GM13976 (cell line): ENCODE results near the gene GPR82.

Experiments used
- DNase-seq: peaks from one replicate; pipeline ENCODE4 v3.0.0; 2012; ENCODE audit warnings: low spot score
- in situ Hi-C: fragments of 300-500 bp; cut with MboI; formaldehyde crosslinking; loops from one replicate; pipeline ENCODE4 v1.12.0; 2022; ENCODE audit warnings: low sequenced_read_pairs, mixed read lengths, inconsistent platforms; ENCODE audit not compliant: unreplicated experiment
- TF ChIP-seq, protein P1 (sequence below): IDR thresholded peaks from 2 replicates; pipeline ENCODE4 v1.5.1; 2012; ENCODE audit warnings: borderline replicate concordance, mild to moderate bottlenecking; ENCODE audit not compliant: insufficient read depth; ENCODE audit errors: extremely low read depth, missing control alignments, control extremely low read depth

Gene GPR82

DNA sequence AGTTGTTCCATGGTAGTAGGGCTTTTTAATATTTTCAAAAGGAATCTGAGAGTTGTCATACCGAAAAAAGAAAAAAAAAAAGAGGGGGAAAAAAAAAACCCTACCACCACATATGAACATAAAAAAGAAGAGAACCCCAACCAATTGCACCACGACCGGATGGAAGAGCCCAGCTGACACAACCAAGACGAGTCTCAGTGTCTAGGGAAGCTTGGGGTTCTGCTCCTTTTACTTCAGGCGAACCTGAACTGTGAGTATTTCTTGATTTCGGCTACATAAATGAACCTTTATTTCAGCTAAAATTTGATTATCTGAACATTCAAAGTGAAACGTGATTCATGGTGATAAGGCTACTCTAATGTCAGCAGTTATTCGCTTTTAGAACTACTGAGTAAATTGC is 35.1 kb upstream of the GPR82 start, which contains the start of gene GPR34:
Gene GPR34 (plus strand): TSS at position 139 of the 400 bp plus-strand sequence. CDS start 6,661 bp downstream, outside the sequence.
- TF ChIP-seq, protein P1, sequence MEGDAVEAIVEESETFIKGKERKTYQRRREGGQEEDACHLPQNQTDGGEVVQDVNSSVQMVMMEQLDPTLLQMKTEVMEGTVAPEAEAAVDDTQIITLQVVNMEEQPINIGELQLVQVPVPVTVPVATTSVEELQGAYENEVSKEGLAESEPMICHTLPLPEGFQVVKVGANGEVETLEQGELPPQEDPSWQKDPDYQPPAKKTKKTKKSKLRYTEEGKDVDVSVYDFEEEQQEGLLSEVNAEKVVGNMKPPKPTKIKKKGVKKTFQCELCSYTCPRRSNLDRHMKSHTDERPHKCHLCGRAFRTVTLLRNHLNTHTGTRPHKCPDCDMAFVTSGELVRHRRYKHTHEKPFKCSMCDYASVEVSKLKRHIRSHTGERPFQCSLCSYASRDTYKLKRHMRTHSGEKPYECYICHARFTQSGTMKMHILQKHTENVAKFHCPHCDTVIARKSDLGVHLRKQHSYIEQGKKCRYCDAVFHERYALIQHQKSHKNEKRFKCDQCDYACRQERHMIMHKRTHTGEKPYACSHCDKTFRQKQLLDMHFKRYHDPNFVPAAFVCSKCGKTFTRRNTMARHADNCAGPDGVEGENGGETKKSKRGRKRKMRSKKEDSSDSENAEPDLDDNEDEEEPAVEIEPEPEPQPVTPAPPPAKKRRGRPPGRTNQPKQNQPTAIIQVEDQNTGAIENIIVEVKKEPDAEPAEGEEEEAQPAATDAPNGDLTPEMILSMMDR: no peak
- in situ Hi-C loops: no loop called here
- no peak for DNase-seq

DNA sequence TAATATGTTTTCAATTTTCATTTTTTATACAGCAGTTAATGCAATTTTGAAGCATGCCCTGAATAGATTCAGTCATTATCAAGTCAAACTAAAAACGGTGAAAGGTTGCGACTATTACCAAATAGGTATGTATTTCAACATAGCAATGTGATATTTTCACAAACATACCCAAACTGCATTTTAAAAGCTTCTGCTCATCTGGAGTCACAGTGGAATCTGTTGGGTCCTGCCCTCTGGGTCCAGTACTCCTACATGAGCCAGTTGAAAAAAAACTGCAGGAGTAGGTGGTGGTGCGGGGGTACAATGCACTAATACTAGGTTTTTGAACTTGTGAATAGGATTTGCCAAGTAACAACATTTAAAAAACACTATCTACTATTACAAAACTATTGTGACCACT is 34.3 kb upstream of the GPR82 start:
- DNase-seq: no peak
- in situ Hi-C loops: no loop called here
- TF ChIP-seq, protein P1: no peak

DNA sequence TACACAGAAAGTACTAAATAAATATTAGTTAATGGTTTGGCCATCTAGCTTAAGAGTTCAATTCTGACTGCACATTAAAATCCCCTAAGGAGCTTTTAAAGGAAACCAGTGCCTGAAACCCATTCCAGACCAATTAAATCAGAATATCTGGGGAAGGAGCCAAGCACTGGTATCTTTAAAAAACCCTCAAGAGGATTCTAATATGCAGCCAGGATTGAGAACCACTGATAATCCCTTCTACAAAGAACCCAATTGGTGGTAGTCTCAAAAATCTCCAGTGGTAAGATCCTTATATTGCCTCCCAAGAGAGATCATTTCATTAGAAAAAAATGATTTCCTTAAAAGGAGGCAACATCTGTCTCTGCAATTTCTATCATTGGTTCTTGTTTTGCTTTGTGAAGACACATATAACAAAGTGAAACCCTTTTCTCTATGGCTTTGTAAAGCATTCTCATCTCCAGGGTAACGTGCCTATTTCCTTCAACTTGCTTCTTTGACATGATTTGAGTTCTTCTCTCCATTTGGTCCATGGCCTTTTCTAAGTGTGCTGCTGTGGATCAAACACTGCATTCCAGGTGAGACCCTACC is 31.7 kb upstream of the GPR82 start:
- no peak for DNase-seq
- in situ Hi-C loops: no loop called here
- TF ChIP-seq, protein P1: no peak

DNA sequence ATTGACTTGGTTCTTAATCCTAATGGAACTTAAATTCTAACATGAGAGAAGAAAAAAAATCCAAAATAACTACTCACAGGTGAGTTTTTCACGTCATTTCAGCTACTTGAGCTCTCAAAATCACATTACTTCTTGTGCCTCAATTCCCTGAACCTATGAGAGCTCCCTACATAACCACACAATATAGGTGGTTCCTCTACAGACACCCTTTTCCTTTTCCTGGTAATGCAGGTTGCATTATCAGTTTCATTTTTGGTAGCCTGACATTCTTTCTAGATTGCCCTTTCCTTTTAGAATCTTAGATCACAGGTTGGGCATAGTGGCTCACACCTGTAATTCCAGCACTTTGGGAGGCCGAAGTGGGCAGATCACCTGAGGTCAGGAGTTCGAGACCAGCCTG is 31.0 kb upstream of the GPR82 start:
- DNase-seq: no peak
- TF ChIP-seq, protein P1: no peak
- in situ Hi-C loops: no loop called here

DNA sequence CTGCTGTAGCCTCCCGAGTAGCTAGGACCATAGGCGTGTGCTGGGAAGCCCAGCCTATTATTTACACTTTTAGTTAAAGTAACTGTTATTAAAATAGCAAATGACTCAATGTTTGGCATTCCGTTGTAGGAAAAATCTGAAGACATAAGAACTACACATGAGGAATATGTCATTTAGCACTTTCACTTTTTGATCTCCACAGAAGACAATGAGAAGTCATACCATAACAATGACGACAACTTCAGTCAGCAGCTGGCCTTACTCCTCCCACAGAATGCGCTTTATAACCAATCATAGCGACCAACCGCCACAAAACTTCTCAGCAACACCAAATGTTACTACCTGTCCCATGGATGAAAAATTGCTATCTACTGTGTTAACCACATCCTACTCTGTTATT is 28.6 kb upstream of the GPR82 start:
- TF ChIP-seq, protein P1: no peak
- DNase-seq: no peak
- in situ Hi-C loops: no loop called here

DNA sequence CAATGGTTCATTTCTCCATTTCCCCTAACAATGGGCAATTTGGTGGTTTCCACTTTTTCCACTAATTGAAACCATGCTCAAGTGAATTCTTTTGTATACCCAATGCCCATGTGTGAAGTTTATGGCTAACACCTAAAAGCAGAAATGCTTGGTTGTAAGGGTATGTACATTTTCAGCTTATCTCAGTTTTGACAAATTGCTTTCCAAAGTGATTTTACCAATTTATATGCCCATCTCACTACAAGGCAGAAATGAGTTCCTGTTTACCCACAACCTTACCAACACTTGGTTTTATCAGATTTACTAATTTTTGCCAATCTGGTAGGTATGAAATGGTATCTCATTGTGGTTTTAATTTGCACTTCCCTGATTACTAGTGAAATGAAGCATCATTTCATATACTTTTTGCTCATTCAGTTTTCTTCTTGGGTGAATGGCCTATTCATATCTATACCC is 20.4 kb upstream of the GPR82 start:
- TF ChIP-seq, protein P1: no peak
- in situ Hi-C loops: no loop called here

More for the DNA sequence above, 20.4 kb upstream of the GPR82 start:
- DNase-seq: no peak
